Gastrocnemius medialis (tissue), 4 donors: ENCODE data around the gene IQCH.

Experiments used
- POLR2A ChIP-seq, 2 donors: fragments of 450-650 bp; IDR thresholded peaks; one replicate each; pipeline ENCODE4 v1.6.1; 2017; ENCODE audit warnings: antibody characterized with exemption in 2 of 2, mild to moderate bottlenecking in 2 of 2, moderate library complexity in 2 of 2
- TF ChIP-seq, protein P1 (sequence below), 5 experiments: fragments of 450-650 bp in 3 of 5; fragments of 200-600 bp in 2 of 5; sonication (generic) in 2 of 5; IDR thresholded peaks in 4 of 5; conservative IDR thresholded peaks in 1 of 5; 1 replicate in 4 of 5; 2 replicates in 1 of 5; pipeline ENCODE4 v1.5.1; 2016 to 2019; ENCODE audit warnings: antibody characterized with exemption in 5 of 5, mild to moderate bottlenecking in 3 of 5, moderate library complexity in 3 of 5

DNA sequence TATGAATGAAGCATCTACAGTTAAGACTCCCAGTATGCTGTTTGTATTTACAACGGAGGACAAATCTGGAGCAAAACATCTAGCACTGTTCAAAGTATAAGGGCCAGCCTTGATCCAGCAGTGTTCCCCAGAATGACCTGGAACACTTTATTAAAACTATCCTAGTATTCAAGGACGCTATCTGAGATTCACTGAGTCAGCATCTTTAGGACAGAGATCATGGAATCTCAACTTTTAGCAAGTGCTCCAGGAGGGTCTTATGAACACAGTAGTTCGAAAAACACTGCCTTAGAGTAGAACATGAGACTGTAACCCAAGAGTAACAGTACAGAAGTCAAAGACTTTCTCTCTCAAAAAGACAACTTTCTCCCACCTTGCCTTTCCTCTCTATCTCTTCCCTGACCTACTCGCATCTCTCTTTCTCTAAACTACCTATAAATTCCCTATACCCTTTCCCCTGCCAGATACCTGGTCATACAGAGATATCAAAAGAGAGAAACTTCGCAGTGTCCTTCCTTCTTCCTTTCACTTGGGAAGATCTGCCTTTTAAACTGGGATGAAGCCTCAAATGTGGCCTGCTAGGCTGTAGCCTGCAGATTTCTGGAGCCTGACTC, 43.9 kb upstream of the IQCH start:
- TF ChIP-seq, protein P1, sequence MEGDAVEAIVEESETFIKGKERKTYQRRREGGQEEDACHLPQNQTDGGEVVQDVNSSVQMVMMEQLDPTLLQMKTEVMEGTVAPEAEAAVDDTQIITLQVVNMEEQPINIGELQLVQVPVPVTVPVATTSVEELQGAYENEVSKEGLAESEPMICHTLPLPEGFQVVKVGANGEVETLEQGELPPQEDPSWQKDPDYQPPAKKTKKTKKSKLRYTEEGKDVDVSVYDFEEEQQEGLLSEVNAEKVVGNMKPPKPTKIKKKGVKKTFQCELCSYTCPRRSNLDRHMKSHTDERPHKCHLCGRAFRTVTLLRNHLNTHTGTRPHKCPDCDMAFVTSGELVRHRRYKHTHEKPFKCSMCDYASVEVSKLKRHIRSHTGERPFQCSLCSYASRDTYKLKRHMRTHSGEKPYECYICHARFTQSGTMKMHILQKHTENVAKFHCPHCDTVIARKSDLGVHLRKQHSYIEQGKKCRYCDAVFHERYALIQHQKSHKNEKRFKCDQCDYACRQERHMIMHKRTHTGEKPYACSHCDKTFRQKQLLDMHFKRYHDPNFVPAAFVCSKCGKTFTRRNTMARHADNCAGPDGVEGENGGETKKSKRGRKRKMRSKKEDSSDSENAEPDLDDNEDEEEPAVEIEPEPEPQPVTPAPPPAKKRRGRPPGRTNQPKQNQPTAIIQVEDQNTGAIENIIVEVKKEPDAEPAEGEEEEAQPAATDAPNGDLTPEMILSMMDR (IDR thresholded peaks at IDR 0.05 in 4 of 5, conservative IDR thresholded peaks at IDR 0.05 in 1 of 5), result no peak
- no peak for TF ChIP-seq POLR2A (IDR thresholded peaks at IDR 0.05)
